GM19240 (cell line): ENCODE measurements around the gene PRRT2.
"Not testable (repeated sequence)": the region's sequence is repeated elsewhere in the genome, so short reads cannot be mapped to it uniquely, and the experiment has no call there.

Experiments
- DNase-seq: peaks from one replicate; pipeline ENCODE4 v3.0.0; 2011; ENCODE audit warnings: low spot score; ENCODE audit not compliant: insufficient read length

The PRRT2 gene

GRCh38 chr16:29790949-29791844, 20.8 kb upstream of the PRRT2 start:
- no peak for DNase-seq

GRCh38 chr16:29791845-29792807, 19.9 kb upstream of the PRRT2 start:
- no peak for DNase-seq

- DNase-seq = not testable (repeated sequence)
Observed at GRCh38 chr16:29793153-29793552, 18.8 kb upstream of the PRRT2 start.

GRCh38 chr16:29794231-29794710, 17.7 kb upstream of the PRRT2 start:
- no peak for DNase-seq

GRCh38 chr16:29802416-29802935, 9.5 kb upstream of the PRRT2 start:
- no peak for DNase-seq

GRCh38 chr16:29804020-29804419, 8.0 kb upstream of the PRRT2 start:
- DNase-seq = no peak

GRCh38 chr16:29804455-29805231, 7.3 kb upstream of the PRRT2 start:
- DNase-seq = no peak

GRCh38 chr16:29805232-29806098, 6.5 kb upstream of the PRRT2 start:
- DNase-seq = peak; percentile 88

GRCh38 chr16:29806099-29806579, 5.9 kb upstream of the PRRT2 start, which contains the start of gene MAZ:
TSS of gene MAZ (plus strand) at chr16:29806529. CDS start at chr16:29806702, 173 bp downstream.
- no peak for DNase-seq

GRCh38 chr16:29806641-29807425, 5.2 kb upstream of the PRRT2 start:
- DNase-seq = no peak

- no peak for DNase-seq
Observed at GRCh38 chr16:29807426-29808218, 4.4 kb upstream of the PRRT2 start.

- DNase-seq = no peak
Observed at GRCh38 chr16:29808219-29808900, 3.6 kb upstream of the PRRT2 start.

- DNase-seq = no peak
Observed at GRCh38 chr16:29809031-29809747, 2.8 kb upstream of the PRRT2 start.

GRCh38 chr16:29809850-29810698, 1.9 kb upstream of the PRRT2 start:
- DNase-seq = no peak

GRCh38 chr16:29810699-29811169, 1.3 kb upstream of the PRRT2 start:
- DNase-seq = no peak
